Measurements from ENCODE around the gene CLN5.

The CLN5 gene

DNA sequence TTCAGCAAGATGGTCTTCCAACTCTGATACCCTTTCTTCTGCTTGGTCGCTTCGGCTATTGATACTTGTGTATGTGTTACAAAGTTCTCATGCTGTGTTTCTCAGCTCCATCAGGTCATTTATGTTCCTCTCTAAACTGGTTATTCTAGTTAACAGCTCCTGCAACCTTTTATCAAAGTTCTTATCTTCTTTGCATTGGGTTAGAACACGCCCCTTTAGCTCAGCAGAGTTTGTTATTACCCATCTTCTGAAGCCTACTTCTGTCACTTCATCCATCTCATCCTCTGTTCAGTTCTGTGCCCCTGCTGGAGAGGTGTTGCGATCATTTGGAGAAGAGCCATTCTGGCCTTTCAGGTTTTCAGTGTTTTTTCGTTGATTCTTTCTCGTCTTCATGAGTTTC lies 24.9 kb upstream of the CLN5 start:
- no peak for DNase-seq (ENCODE audit: low read depth)
- TF ChIP-seq, protein P1, sequence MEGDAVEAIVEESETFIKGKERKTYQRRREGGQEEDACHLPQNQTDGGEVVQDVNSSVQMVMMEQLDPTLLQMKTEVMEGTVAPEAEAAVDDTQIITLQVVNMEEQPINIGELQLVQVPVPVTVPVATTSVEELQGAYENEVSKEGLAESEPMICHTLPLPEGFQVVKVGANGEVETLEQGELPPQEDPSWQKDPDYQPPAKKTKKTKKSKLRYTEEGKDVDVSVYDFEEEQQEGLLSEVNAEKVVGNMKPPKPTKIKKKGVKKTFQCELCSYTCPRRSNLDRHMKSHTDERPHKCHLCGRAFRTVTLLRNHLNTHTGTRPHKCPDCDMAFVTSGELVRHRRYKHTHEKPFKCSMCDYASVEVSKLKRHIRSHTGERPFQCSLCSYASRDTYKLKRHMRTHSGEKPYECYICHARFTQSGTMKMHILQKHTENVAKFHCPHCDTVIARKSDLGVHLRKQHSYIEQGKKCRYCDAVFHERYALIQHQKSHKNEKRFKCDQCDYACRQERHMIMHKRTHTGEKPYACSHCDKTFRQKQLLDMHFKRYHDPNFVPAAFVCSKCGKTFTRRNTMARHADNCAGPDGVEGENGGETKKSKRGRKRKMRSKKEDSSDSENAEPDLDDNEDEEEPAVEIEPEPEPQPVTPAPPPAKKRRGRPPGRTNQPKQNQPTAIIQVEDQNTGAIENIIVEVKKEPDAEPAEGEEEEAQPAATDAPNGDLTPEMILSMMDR (IDR thresholded peaks at IDR 0.05; ENCODE audit: control insufficient read depth, insufficient read depth, low read depth, low read length, missing control alignments) = no peak
- no peak overlapping the region for H3K4me3 ChIP-seq (ENCODE audit: control insufficient read depth, low read depth, low read length)

DNA sequence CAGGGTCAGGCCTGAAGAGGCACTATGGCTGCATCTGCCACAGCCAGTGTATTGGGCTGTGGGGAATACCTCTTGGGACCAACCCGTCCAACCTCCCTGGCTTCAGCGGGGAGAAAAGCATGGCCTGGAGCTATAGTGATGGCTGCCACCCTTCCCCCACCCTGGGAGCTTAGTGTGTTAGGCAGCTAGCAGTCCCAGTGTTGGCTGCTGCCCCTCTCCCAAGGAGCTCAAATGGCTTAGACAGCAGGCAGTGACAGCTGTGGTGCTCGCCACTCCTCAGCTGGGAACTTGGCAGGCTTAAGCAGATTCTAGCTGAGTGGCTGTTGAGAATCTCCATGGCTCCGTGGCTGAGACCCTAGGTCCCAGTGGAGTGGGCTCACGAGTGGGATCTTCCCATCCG lies 23.8 kb upstream of the CLN5 start:
- TF ChIP-seq, protein P1 (IDR thresholded peaks at IDR 0.05; ENCODE audit: control insufficient read depth, insufficient read depth, low read depth, low read length, missing control alignments) = no peak
- no peak for DNase-seq (ENCODE audit: low read depth)
- no peak overlapping the region for H3K4me3 ChIP-seq (ENCODE audit: control insufficient read depth, low read depth, low read length)

DNA sequence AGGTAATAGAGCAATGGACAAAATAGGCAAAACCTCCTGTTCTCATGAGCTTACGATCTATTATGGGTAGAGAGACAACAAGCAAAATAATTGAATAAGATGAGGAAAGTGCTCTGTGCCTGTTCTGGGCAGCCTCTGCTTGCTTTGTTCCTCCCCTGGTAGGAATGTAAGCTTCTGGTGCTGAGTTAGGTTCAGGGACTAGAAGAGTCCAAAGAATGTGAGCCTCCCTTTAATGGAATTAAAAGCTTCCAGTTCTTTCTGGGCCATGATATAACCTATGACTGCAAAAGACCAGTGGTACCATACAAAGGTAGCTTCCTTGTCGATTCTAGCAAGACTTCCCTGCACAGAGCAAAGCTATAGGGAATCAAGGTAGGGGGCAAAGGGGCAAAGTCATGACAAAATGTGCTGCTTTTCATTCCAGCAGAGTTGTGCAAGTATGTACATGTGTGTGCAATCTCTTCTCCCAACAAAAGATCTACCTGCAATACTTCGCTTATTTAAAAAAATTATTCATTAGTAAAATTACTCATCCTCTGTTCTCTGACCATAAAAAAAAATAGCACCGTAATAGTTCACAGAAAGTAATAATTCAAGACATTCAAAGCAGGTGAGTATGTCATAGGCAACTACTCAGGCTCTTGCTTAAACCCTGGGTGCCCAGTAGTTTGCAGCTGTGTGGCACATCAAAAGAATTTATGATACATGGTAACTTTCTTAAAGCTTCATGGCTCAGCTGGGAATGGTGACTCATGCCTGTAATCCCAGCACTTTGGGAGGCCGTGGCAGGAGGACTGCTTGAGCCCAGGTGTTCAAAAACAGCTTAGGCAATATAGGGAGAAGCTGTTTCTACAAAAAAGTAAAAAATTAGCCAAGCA lies 22.2 kb upstream of the CLN5 start:
- no peak for DNase-seq (ENCODE audit: low read depth)
- TF ChIP-seq, protein P1 (IDR thresholded peaks at IDR 0.05; ENCODE audit: control insufficient read depth, insufficient read depth, low read depth, low read length, missing control alignments) = no peak
- H3K4me3 ChIP-seq (ENCODE audit: control insufficient read depth, low read depth, low read length) = no peak overlapping the region

DNA sequence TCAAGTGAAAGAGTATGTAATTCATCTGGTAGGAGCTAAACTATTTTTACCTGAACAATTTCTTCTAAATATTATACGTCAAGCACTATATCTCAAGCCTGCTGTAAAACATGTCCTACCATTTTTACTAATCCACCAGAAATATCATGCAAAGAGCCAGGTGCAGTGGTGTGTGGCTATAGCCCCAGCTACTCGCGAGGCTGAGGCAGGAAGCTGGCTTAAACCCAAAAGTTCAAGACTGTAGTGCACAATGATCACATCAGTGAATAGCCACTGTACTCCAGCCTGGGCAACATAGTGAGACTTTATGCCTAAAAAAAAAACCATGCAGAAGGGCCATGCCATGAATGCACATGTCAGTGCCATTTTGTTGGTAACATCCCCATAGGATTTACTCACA lies 20.7 kb upstream of the CLN5 start:
- DNase-seq (ENCODE audit: low read depth) = no peak
- no peak overlapping the region for H3K4me3 ChIP-seq (ENCODE audit: control insufficient read depth, low read depth, low read length)
- TF ChIP-seq, protein P1 (IDR thresholded peaks at IDR 0.05; ENCODE audit: control insufficient read depth, insufficient read depth, low read depth, low read length, missing control alignments) = no peak

DNA sequence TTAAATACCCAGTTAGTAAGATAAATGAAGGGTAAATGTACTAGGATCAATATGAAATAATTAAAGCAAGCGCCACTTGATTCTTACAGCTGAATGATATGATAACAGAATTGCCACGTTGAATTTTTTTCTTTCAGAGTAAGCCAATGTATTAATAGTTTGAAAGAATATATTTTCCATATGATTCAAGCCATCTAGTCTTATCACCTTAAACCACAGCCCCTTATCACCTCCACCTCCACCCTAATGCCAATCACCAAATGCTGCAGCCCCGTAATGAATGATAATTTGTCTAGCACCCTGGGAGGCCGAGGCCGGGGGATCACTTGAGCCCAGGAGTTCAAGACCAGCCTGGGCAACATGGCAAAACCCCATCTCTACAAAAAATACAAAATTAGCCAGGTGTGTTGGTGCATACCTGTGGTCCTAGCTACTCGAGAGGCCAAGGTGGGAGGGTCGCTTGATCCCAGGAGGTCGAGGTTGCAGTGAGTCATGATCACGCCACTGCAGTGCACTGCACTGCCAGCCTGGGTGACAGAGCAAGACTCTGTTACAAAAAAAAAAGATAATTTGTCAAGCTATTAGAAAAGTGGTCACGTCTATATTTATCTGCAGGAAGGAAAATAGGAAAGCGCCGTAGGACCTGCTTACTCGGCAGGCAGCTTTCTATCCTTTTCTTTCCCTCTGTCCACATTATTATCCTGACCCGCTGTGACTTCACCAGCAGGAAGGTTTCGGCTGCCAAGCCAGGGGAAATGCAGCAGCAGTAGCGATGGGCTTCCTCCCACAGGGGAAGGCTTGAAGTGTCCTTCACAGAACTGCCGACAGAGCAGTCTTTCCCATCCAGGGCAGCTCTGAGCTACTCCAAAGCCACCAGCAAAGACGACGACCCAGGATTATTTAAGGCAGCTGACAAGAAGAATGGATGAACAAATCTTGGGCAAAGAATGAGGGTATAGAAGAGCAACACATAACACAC lies 19.7 kb upstream of the CLN5 start:
- TF ChIP-seq, protein P1 (IDR thresholded peaks at IDR 0.05; ENCODE audit: control insufficient read depth, insufficient read depth, low read depth, low read length, missing control alignments) = no peak
- no peak for DNase-seq (ENCODE audit: low read depth)
- H3K4me3 ChIP-seq (ENCODE audit: control insufficient read depth, low read depth, low read length) = no peak overlapping the region

DNA sequence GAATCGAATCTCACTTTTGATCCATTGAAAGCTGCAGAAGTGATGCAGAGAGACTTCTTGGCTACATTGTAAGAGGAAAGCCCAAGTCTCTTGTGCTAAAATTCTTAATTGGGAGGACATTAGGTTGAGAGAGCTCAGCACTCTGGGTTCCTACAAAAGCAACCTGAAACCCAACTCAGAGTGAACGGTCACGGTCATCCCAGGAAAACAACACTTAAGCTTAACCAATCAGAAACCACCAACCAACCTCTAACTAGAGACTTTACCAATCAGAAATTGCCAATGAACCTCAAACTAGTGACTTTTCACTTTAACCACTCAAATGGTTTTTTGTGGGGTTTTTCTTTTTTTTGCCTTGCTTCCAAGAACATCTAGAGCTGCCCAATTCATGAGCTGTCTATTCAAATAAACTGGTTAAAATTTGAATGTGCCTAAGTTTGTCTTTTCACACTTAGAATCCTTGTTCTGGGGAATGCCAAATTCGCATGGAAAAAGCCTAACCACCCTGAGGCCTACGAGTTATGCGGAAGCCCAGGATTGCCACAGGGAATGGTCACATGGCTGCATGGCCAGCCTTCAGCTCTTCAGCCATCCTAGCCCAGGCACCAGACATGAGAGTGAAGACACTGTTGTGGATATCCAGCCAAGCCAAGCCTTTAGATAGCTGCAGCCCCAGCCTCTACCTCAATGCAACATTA lies 17.8 kb upstream of the CLN5 start:
- no peak for DNase-seq (ENCODE audit: low read depth)
- TF ChIP-seq, protein P1 (IDR thresholded peaks at IDR 0.05; ENCODE audit: control insufficient read depth, insufficient read depth, low read depth, low read length, missing control alignments) = no peak
- H3K4me3 ChIP-seq (ENCODE audit: control insufficient read depth, low read depth, low read length) = no peak overlapping the region

Data from AG09309 (cell line).